ENCODE data around the gene C1orf122.

The C1orf122 gene

DNA sequence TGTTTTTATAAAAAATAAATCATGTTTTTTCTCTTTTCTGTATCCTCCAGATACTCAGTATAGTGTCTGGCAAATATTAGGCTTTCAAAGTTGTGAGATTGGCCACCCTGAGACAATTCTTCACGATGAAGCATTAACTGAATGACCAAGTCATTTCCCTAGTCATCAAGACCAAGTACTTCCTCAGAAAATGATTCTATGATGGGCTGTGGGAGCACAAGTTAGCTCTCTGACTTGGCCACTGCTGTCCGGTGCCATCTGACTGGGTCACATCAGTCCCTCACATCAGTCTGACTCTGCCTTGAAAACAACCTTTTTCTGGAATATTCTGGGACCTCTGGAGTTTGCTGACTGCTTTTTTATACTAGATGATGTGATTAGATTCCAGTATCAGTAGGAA is 13.9 kb downstream of the C1orf122 start:
- TF ChIP-seq, protein P1, sequence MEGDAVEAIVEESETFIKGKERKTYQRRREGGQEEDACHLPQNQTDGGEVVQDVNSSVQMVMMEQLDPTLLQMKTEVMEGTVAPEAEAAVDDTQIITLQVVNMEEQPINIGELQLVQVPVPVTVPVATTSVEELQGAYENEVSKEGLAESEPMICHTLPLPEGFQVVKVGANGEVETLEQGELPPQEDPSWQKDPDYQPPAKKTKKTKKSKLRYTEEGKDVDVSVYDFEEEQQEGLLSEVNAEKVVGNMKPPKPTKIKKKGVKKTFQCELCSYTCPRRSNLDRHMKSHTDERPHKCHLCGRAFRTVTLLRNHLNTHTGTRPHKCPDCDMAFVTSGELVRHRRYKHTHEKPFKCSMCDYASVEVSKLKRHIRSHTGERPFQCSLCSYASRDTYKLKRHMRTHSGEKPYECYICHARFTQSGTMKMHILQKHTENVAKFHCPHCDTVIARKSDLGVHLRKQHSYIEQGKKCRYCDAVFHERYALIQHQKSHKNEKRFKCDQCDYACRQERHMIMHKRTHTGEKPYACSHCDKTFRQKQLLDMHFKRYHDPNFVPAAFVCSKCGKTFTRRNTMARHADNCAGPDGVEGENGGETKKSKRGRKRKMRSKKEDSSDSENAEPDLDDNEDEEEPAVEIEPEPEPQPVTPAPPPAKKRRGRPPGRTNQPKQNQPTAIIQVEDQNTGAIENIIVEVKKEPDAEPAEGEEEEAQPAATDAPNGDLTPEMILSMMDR (IDR thresholded peaks at IDR 0.05; ENCODE audit: low read depth, low read length) = no peak
- H3K4me3 ChIP-seq (ENCODE audit: low read depth, low read length) = no peak overlapping the region

DNA sequence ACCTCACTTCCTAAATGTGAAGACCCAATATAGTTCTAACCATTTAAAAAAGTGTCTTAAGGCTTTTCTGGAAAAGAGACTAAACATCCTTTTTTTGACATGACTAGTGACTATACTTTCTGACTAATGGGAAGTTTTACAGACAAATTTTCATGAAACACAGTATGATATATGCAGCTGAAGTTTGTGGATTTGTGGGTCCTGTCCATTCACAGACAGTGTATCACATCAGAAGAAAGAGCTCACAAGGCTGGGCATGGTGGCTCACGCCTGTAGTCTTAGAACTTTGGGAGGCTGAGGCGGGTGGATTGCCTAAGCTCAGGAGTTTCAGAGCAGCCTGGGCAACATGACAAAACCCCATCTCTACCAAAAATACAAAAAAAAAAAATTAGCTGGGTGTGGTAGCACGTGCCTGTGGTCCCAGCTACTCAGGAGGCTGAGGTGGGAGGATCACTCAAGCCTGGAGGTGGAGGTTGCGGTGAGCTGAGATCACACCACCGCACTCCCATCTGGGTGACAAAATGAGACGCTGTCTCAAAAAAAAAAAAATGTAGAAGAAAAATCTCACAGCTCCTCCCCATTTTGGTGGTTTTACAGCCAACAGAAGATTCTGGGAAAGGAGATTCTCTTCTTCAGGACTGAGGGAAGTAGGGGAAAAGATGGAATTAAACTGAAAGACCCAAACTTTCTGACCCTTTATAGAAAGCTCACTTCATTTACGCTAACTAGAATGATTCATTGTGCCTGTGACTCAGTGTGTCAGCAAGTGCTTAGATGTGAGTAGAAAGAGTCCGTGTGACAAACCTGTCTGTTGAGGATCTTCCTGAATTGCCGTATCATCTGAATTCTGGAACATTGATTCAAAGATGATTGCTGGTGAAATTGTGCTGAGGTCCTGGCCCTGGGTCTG is 15.6 kb downstream of the C1orf122 start:
- no peak overlapping the region for H3K4me3 ChIP-seq (ENCODE audit: low read depth, low read length)
- TF ChIP-seq, protein P1 (IDR thresholded peaks at IDR 0.05; ENCODE audit: low read depth, low read length) = no peak

DNA sequence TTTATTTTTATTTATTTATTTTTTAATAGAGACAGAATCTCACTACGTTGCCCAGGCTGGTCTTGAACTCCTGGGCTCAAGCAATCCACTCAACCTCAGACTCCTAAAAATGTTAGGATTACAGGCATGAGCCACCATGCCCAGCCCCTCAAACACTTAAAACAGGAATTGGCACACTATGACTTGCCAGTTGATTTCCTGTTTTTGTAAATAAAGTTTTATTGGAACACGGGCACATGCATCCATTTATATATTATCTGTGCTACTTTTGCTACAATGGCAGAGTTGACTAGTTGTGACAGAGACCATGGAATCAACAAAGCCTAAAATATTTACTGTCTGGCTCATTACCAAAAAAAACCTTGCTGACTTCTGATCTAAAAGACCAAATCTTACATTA is 16.4 kb downstream of the C1orf122 start:
- TF ChIP-seq, protein P1 (IDR thresholded peaks at IDR 0.05; ENCODE audit: low read depth, low read length) = no peak
- no peak overlapping the region for H3K4me3 ChIP-seq (ENCODE audit: low read depth, low read length)

DNA sequence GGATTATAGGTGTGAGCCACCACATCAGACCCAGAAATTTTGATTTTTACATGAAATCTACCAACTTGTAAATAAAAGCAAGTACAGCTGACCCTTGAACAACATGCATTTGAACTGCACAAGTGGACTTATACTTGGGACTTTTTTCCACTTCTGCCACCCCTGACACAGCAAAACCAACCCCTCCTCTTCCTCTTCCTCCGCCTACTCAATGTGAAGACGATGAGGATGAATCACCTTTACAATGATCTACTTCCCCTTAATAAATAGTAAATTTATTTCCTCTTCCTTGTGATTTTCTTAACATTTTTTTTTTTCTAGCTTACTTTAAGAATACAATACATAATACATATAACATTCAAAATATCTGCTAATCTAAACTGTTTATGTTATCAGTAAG is 17.9 kb downstream of the C1orf122 start:
- TF ChIP-seq, protein P1 (IDR thresholded peaks at IDR 0.05; ENCODE audit: low read depth, low read length) = no peak

DNA sequence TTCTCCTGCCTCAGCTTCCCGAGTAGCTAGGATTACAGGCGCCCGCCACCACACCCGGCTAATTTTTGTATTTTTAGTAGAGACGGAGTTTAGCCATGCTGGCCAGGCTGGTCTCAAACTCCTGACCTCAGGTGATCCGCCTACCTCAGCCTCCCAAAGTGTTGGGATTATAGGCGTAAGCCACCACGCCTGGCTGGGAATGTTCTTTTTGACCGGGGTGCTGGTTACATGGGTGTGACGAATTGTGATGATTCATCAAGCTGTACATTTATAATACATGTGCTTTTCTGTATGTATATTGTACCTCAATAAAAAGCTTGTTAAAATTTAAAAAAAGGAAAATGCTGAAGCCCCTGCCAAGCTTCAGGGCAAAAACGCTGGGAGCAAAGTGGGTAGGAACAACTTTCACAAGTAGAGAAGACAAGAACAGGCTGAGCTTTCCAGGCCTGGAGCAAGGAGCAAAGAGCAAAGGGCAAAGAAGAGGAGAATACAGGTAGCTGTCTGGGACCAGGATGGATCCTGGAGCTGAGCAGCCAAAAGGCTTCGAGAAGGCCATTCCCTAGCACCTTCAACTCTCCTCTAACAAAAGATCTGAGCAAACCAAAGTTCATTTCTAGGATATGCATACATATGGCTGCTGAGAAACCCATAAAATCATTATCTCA is 21.0 kb downstream of the C1orf122 start:
- TF ChIP-seq, protein P1 (IDR thresholded peaks at IDR 0.05; ENCODE audit: low read depth, low read length) = no peak
- no peak overlapping the region for H3K4me3 ChIP-seq (ENCODE audit: low read depth, low read length)

More for the DNA sequence above, 17.9 kb downstream of the C1orf122 start:
- no peak overlapping the region for H3K4me3 ChIP-seq (ENCODE audit: low read depth, low read length)

DNA sequence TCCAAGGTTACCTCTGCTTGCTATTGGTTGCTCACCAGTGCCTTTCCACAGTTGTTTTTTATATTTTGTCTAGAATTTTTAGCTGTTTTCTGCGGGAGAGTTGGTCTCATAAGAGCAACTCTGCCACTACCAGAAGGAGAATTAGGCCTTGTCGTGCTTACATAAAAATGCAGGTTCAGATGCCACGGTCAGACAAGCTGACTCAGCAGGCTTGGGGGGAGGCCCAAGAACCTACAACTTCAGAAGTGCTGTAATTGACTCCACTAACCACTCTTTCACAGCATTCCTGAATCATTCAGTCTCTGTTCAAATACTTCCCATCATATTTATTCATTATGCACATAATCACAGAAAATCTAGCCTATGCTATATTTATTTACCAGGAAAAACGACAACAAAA is 23.5 kb downstream of the C1orf122 start:
- TF ChIP-seq, protein P1 (IDR thresholded peaks at IDR 0.05; ENCODE audit: low read depth, low read length) = no peak

DNA sequence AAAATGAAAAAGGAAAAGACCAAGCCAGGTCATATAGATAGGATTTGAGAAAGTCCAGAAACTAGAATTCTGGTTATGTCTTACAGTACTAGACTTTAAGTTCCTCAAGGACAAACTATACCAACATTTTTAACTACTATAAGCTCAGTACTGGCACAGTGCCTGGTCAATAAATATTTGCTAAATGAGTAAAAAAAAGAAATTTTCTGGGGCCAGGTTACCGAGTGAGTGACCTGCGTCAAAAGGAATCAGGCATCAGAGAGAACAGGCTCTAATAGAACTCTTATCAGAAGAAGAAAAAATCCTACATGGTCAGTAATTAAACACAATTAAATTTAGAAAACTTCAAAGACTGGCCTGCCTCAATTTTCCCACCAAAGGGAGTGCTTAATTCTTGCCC is 24.2 kb downstream of the C1orf122 start:
- TF ChIP-seq, protein P1 (IDR thresholded peaks at IDR 0.05; ENCODE audit: low read depth, low read length) = no peak
- no peak overlapping the region for H3K4me3 ChIP-seq (ENCODE audit: low read depth, low read length)

More for the DNA sequence above, 23.5 kb downstream of the C1orf122 start:
- H3K4me3 ChIP-seq (ENCODE audit: low read depth, low read length) = no peak overlapping the region
